Measurements from ENCODE around the gene ZNF746. TPM values are rescaled to one million over a fixed set of nuclear protein-coding genes. Genes with fewer than 3 reads are reported as not detected.

ZNF746 gene
- total and polyA plus RNA-seq, 9 of the 15 experiments (the other 6 are each of a cell fraction or from before 2014, with no cell fraction given) = 1.7 to 31.6 (median 13.3) TPM

Other genes starting within 250 kb of the ZNF746 start
- gene ZNF783, start 235.6 kb downstream of the ZNF746 start, total RNA-seq (2014; rRNA removed) = 6.9 and 7.8 TPM in 2 replicates
- 3.1 and 3.2 TPM in 2 replicates for gene ZNF783, start 235.6 kb downstream of the ZNF746 start, total RNA-seq (2014; rRNA removed; fragmentation: Illumina TruSeq; extraction: Trizol)
- gene ZNF783, start 235.6 kb downstream of the ZNF746 start, total RNA-seq (2015; rRNA removed; fragmentation: Illumina TruSeq; extraction: Trizol) = 5.0 and 5.1 TPM in 2 replicates
- gene ZNF783, start 235.6 kb downstream of the ZNF746 start, total RNA-seq (2021) = 9.5 and 11.2 TPM in 2 replicates
- 8.9 and 10.0 TPM in 2 replicates for gene ZNF783, start 235.6 kb downstream of the ZNF746 start, polyA plus RNA-seq (2011; rRNA removed)
- 5.1 and 5.4 TPM in 2 replicates for gene ZNF783, start 235.6 kb downstream of the ZNF746 start, polyA plus RNA-seq (2014; fragmentation: Illumina TruSeq; extraction: Trizol)
- 1 to 10 TPM in 1 of 2 experiments, under 1 TPM in 1; 0.66 to 1.4 TPM for gene ZNF783, start 235.6 kb downstream of the ZNF746 start, polyA plus RNA-seq (2014; fragmentation: Nextera tagmentation; extraction: Ambion mirVana)
- 9.3 and 10.2 TPM in 2 replicates for gene ZNF783, start 235.6 kb downstream of the ZNF746 start, polyA plus RNA-seq (2014; rRNA removed)
- 17.8 and 19.8 TPM in 2 replicates for gene ZNF777, start 36.7 kb downstream of the ZNF746 start, total RNA-seq (2014; rRNA removed)
- gene ZNF777, start 36.7 kb downstream of the ZNF746 start, total RNA-seq (2014; rRNA removed; fragmentation: Illumina TruSeq; extraction: Trizol) = 5.5 and 7.0 TPM in 2 replicates
- 9.0 and 10.6 TPM in 2 replicates for gene ZNF777, start 36.7 kb downstream of the ZNF746 start, total RNA-seq (2015; rRNA removed; fragmentation: Illumina TruSeq; extraction: Trizol)
- 29.3 and 32.6 TPM in 2 replicates for gene ZNF777, start 36.7 kb downstream of the ZNF746 start, total RNA-seq (2021)
- 5.5 and 7.8 TPM in 2 replicates for gene ZNF777, start 36.7 kb downstream of the ZNF746 start, polyA plus RNA-seq (2011; rRNA removed)
- 17.5 and 18.8 TPM in 2 replicates for gene ZNF777, start 36.7 kb downstream of the ZNF746 start, polyA plus RNA-seq (2014; fragmentation: Illumina TruSeq; extraction: Trizol)
- gene ZNF777, start 36.7 kb downstream of the ZNF746 start, polyA plus RNA-seq (2014; fragmentation: Nextera tagmentation; extraction: Ambion mirVana) = under 1 TPM; 0.11 to 0.13 TPM
- 15.0 and 17.5 TPM in 2 replicates for gene ZNF777, start 36.7 kb downstream of the ZNF746 start, polyA plus RNA-seq (2014; rRNA removed)

Measured in K562 (cell line).